NCI-H2081 treated with DMSO at 0.1 percent for 48 hours (cell line): ENCODE measurements around the gene CD37.

Source experiments
- DNase-seq: peaks from one replicate; lab custom pipeline; 2025; lab: John Stamatoyannopoulos, UW

Gene CD37

GRCh38 chr19:49378512-49378911 is 43.3 kb downstream of the CD37 start:
- no peak for DNase-seq

GRCh38 chr19:49380391-49380790 is 45.2 kb downstream of the CD37 start:
- DNase-seq, result no peak

- no peak for DNase-seq
Measured at GRCh38 chr19:49382639-49383038, 47.4 kb downstream of the CD37 start.

GRCh38 chr19:49383599-49383998 is 48.4 kb downstream of the CD37 start:
- DNase-seq, result no peak

GRCh38 chr19:49387936-49388372 is 52.7 kb downstream of the CD37 start, which contains the start of gene KASH5:
KASH5 (plus strand) TSS chr19:49388249; CDS start chr19:49390884, 2,635 bp downstream.
- no peak for DNase-seq

GRCh38 chr19:49389406-49389805 is 54.2 kb downstream of the CD37 start:
- no peak for DNase-seq
